ENCODE data around the gene AMPH. TPM values are rescaled to one million over a fixed set of nuclear protein-coding genes. Genes with fewer than 3 reads are reported as not detected.
"Not testable (repeated sequence)": the region's sequence is repeated elsewhere in the genome, so short reads cannot be mapped to it uniquely, and the experiment has no call there.

AMPH gene
- total and polyA plus RNA-seq, 4 donors, result 0.18 to 6.6 (median 3.6) TPM

DNA sequence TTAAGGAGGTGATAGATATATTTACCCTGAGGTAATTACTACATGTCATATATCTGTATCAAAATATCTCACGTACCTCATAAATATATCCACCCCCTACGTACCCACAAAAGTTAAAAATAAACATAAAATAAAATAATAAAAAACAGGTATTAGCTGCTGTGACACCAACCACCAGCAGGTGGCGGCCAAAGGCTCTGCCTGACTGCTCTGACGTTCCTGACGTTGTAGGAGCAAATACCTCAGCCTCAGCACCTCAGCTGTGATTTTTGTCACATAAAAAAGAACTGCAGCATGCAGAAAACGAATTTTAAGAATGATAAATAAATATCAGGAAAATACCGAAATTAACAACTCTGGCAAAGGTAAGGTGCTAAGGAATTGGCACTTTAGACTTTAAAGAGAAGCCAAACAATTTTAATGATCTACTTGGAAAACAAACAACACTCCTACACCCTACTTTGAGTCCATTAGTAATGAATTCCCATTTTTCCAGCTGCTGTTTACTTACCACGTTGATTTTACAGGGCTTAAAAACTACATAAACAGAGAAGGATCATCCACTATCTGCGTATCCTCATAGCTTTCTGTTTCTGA, 232.3 kb downstream of the AMPH start:
- Histone ChIP-seq H3K9me3 (ENCODE audit: control insufficient read depth in 4 of 4, insufficient read depth in 3 of 4, low read length in 3 of 4) (no peaks in the 10 kb centered on the region), H3K4me3 (no peak overlapping the region), H3K27me3 (ENCODE audit: control insufficient read depth in 3 of 3, insufficient read depth in 3 of 3, low read length in 2 of 3) (no peaks in the 10 kb centered on the region), H3K27ac (ENCODE audit: low read depth in 1 of 2, low read length in 1 of 2) (no peak overlapping the region), H3K4me1 (ENCODE audit: control insufficient read depth in 5 of 5, insufficient read depth in 5 of 5, low read length in 5 of 5) (no peaks in the 10 kb centered on the region), H3K36me3 (ENCODE audit: control insufficient read depth in 4 of 4, insufficient read depth in 4 of 4, low read length in 4 of 4) (no peaks in the 10 kb centered on the region), H3K9ac (ENCODE audit: insufficient read depth in 1 of 2, low read length in 2 of 2) (no peak overlapping the region)
- WGBS, 2 donors, result 10 to 11% methylated on average over 9 of the region's 9 CpGs
- ATAC-seq (ENCODE audit: insufficient read depth, low FRiP score) (no peak), DNase-seq (peak; percentile 43 to 62 (median 45))
- TF ChIP-seq, protein P1, sequence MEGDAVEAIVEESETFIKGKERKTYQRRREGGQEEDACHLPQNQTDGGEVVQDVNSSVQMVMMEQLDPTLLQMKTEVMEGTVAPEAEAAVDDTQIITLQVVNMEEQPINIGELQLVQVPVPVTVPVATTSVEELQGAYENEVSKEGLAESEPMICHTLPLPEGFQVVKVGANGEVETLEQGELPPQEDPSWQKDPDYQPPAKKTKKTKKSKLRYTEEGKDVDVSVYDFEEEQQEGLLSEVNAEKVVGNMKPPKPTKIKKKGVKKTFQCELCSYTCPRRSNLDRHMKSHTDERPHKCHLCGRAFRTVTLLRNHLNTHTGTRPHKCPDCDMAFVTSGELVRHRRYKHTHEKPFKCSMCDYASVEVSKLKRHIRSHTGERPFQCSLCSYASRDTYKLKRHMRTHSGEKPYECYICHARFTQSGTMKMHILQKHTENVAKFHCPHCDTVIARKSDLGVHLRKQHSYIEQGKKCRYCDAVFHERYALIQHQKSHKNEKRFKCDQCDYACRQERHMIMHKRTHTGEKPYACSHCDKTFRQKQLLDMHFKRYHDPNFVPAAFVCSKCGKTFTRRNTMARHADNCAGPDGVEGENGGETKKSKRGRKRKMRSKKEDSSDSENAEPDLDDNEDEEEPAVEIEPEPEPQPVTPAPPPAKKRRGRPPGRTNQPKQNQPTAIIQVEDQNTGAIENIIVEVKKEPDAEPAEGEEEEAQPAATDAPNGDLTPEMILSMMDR (IDR thresholded peaks at IDR 0.05; ENCODE audit: control extremely low read depth, extremely low read depth), result peak; percentile 52

DNA sequence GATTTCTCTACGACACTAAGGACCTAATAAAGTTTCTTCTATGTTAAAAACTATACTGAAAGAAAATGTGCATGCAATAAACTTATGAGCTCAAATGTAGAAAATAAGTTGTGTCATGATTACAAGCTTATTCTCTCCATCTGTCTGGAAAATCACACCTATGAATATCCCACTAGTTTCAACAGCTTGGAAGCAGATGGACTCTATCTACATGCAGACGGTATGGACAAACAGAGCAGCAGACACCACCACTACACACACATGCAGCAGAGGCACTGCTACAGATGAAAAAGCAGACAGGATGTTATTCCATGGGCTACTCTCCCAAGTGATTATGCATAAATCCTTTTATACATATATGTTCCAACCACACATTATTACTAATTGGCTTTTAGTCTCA, 234.3 kb downstream of the AMPH start:
- Histone ChIP-seq H3K4me1 (ENCODE audit: control insufficient read depth in 5 of 5, insufficient read depth in 5 of 5, low read length in 5 of 5) (no peaks in the 10 kb centered on the region), H3K9me3 (ENCODE audit: control insufficient read depth in 4 of 4, insufficient read depth in 3 of 4, low read length in 3 of 4) (no peaks in the 10 kb centered on the region), H3K27me3 (ENCODE audit: control insufficient read depth in 3 of 3, insufficient read depth in 3 of 3, low read length in 2 of 3) (no peaks in the 10 kb centered on the region), H3K27ac (ENCODE audit: low read depth in 1 of 2, low read length in 1 of 2) (no peak overlapping the region), H3K9ac (ENCODE audit: insufficient read depth in 1 of 2, low read length in 2 of 2) (no peak overlapping the region), H3K4me3 (no peak overlapping the region), H3K36me3 (ENCODE audit: control insufficient read depth in 4 of 4, insufficient read depth in 4 of 4, low read length in 4 of 4) (no peaks in the 10 kb centered on the region)
- WGBS, 2 donors, result 93 to 96% methylated on average over 2 of the region's 2 CpGs
- DNase-seq (no peak), ATAC-seq (ENCODE audit: insufficient read depth, low FRiP score) (no peak)
- TF ChIP-seq, protein P1 (IDR thresholded peaks at IDR 0.05; ENCODE audit: control extremely low read depth, extremely low read depth), result no peak

DNA sequence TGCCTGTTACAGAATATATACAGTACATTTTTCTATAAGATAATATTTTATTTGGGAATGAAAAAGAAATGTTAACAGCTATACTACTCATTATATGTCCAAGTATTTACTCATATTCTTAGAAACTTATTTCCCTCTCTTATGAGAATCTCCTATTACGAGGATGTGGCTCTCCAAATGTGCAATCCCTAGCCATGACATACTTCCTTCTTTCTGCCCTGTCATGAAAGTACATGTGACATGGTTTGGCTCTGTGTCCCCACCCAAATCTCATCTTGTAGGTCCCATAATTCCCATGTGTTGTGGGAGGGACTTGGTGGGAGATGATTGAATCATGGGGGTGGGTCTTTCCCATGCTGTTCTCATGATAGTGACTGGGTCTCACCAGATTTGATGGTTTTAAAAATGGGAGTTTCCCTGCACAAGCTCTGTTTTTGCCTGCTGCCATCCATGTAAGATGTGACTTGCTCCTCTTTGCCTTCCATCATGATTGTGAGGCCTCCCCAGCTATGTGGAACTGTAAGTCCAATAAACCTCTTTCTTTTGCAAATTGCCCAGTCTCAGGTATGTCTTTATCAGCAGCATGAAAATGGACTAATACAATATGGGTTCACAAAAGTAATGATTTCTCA, 235.1 kb downstream of the AMPH start:
- H3K27me3 ChIP-seq (ENCODE audit: control insufficient read depth in 3 of 3, insufficient read depth in 3 of 3, low read length in 2 of 3); H3K27ac ChIP-seq (ENCODE audit: low read depth in 1 of 2, low read length in 1 of 2); H3K9ac ChIP-seq (ENCODE audit: insufficient read depth in 1 of 2, low read length in 2 of 2); H3K4me1 ChIP-seq (ENCODE audit: control insufficient read depth in 5 of 5, insufficient read depth in 5 of 5, low read length in 5 of 5); H3K36me3 ChIP-seq (ENCODE audit: control insufficient read depth in 4 of 4, insufficient read depth in 4 of 4, low read length in 4 of 4); H3K4me3 ChIP-seq; DNase-seq; H3K9me3 ChIP-seq (ENCODE audit: control insufficient read depth in 4 of 4, insufficient read depth in 3 of 4, low read length in 3 of 4); ATAC-seq (ENCODE audit: insufficient read depth, low FRiP score): not testable (repeated sequence)
- WGBS, 2 donors, result 47 to 68% methylated on average over 1 of the region's 1 CpG

DNA sequence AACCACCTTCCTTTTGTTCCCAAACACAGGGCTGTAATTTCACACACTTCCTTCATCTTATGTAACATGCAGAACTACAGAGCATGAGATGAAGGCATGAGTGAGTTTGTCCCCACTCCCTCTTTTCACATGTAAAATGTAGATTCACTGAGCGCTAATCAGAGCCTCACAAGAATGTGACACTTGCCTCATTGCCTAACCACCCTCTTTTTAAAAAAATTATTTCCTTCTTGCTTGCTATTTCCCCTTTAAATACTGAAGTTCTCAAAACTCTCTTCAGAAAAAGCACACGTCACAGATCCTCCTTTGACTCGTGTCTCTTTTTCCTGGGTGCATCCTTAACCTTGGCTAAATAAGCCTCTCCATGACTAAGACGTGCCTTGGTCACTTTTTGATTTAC, 236.5 kb downstream of the AMPH start:
- DNase-seq (no peak), ATAC-seq (ENCODE audit: insufficient read depth, low FRiP score) (no peak)
- Histone ChIP-seq H3K36me3 (ENCODE audit: control insufficient read depth in 4 of 4, insufficient read depth in 4 of 4, low read length in 4 of 4) (no peaks in the 10 kb centered on the region), H3K27ac (ENCODE audit: low read depth in 1 of 2, low read length in 1 of 2) (no peak overlapping the region), H3K4me3 (no peak overlapping the region), H3K9me3 (ENCODE audit: control insufficient read depth in 4 of 4, insufficient read depth in 3 of 4, low read length in 3 of 4) (no peaks in the 10 kb centered on the region), H3K27me3 (ENCODE audit: control insufficient read depth in 3 of 3, insufficient read depth in 3 of 3, low read length in 2 of 3) (no peaks in the 10 kb centered on the region), H3K9ac (ENCODE audit: insufficient read depth in 1 of 2, low read length in 2 of 2) (no peak overlapping the region), H3K4me1 (ENCODE audit: control insufficient read depth in 5 of 5, insufficient read depth in 5 of 5, low read length in 5 of 5) (no peaks in the 10 kb centered on the region)
- TF ChIP-seq, protein P1 (IDR thresholded peaks at IDR 0.05; ENCODE audit: control extremely low read depth, extremely low read depth), result no peak
- 26 to 48% methylated on average over 4 of the region's 4 CpGs for WGBS, 2 donors

All from lung (tissue), 12 donors.